Fibroblast of the aortic adventitia (primary cell): ENCODE data around the gene MRPL38. TPM values are rescaled to one million over a fixed set of nuclear protein-coding genes. Genes with fewer than 3 reads are reported as not detected.

ENCODE experiments used
- DNase-seq: peaks from one replicate; pipeline ENCODE4 v3.0.0-alpha.2; 2010; ENCODE audit warnings: low read depth
- H3K4me3 ChIP-seq: 2 replicates; pipeline ENCODE4 v1.5.1; 2011; ENCODE audit warnings: low read depth, mild to moderate bottlenecking, control low read depth, low read length, moderate library complexity
- total RNA-seq: library from RNA; depleted of rRNA; stranded (reverse); fragments of >200 nt; gene quantifications from 2 replicates; pipeline ENCODE4 v1.2.3, GENCODE V29; 2012; ENCODE audit warnings: low replicate concordance
- TF ChIP-seq, protein P1 (sequence below): IDR thresholded peaks from 2 replicates; pipeline ENCODE4 v1.5.1; 2011; ENCODE audit warnings: mild to moderate bottlenecking, low read length, control low read depth, inconsistent platforms; ENCODE audit not compliant: insufficient read depth

The MRPL38 gene
- total RNA-seq, 1 donor, result 27.0 TPM

GRCh38 chr17:75898065-75898464, 6.6 kb downstream of the MRPL38 start:
- no peak for DNase-seq
- TF ChIP-seq, protein P1, sequence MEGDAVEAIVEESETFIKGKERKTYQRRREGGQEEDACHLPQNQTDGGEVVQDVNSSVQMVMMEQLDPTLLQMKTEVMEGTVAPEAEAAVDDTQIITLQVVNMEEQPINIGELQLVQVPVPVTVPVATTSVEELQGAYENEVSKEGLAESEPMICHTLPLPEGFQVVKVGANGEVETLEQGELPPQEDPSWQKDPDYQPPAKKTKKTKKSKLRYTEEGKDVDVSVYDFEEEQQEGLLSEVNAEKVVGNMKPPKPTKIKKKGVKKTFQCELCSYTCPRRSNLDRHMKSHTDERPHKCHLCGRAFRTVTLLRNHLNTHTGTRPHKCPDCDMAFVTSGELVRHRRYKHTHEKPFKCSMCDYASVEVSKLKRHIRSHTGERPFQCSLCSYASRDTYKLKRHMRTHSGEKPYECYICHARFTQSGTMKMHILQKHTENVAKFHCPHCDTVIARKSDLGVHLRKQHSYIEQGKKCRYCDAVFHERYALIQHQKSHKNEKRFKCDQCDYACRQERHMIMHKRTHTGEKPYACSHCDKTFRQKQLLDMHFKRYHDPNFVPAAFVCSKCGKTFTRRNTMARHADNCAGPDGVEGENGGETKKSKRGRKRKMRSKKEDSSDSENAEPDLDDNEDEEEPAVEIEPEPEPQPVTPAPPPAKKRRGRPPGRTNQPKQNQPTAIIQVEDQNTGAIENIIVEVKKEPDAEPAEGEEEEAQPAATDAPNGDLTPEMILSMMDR, result no peak

GRCh38 chr17:75897160-75898019, 7.3 kb downstream of the MRPL38 start:
- H3K4me3 ChIP-seq, result peak overlapping the region; percentile 57
- no peak for DNase-seq
- TF ChIP-seq, protein P1, result no peak

More at GRCh38 chr17:75898065-75898464, 6.6 kb downstream of the MRPL38 start:
- no peak overlapping the region for H3K4me3 ChIP-seq

- TF ChIP-seq, protein P1, result peak; percentile 18
- peak; percentile 66 for DNase-seq
- H3K4me3 ChIP-seq, result peak within 1 kb of the TSS; percentile 93
Observed at GRCh38 chr17:75896415-75897159, 8.1 kb downstream of the MRPL38 start, which contains the start of gene TRIM65. TSS of gene TRIM65 (minus strand) at chr17:75896951. CDS start at chr17:75896937, 14 bp downstream.

DNA sequence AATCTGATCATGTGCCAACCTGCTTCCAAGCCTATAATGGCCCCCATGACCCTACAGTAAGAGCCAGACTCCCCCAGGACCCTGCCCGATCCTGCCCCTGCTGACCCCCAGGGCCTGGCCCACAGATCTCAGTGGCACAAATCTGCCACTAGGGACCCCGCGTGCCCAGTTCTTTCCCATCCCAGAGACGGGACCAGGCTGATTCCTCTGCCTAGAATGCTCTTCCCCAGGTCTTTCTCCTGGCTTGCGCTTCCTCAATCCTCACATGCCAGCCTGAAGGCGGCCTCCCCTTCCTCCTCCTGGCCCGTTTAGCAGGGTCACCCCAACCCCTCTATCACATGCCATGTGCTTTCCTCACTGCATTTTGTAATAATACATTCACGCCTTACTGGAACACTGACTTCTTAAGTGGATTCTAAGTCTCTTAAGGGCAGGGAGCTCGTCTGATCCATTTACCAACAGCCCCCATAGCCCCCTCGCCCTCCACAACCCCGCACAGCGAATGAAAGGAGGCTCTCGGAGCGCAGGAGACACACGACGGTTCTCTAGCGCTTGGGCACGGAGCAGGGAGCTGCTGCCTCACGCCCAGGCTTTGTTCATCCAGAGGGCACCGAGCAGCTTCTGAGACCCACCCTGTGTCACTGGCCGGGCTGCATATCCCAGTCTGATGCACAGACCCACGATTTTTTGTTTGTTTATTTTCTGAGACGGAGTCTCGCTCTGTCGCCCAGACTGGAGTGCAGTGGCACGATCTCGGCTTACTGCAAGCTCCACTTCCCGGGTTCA, 9.1 kb downstream of the MRPL38 start:
- no peak for DNase-seq
- TF ChIP-seq, protein P1, result peak; percentile 51
- peak overlapping the region; percentile 93 for H3K4me3 ChIP-seq

- no peak overlapping the region for H3K4me3 ChIP-seq
- TF ChIP-seq, protein P1, result no peak
- no peak for DNase-seq
Observed at GRCh38 chr17:75894049-75894733, 10.5 kb downstream of the MRPL38 start.
